ENCODE data around the gene DNM3. TPM values are rescaled to one million over a fixed set of nuclear protein-coding genes. Genes with fewer than 3 reads are reported as not detected.

The DNM3 gene
- total RNA-seq, 1 experiment from 2014 or later: 2.7 TPM

DNA sequence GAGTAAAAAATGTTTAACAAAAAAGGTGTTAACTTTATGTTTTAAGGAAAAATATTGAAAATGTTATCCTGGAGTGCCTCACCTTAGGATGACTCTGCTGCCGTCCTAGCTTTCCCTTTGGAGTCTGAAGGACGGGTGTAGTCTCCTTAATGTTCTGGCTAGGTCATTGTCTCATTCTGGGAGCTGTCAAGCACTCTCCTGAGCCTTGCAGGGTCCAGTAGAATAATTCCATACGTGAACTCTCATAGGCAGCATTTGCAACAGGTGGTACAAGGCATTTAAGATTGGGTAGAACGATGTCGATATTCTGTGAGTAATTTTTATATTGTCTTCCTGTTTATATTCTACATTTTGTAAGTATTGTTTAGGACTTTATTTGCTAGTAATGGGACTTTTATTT lies 295.6 kb downstream of the DNM3 start:
- no peaks in the 10 kb centered on the region for H3K36me3 Mint-ChIP-seq (ENCODE audit: insufficient read depth in 1 of 3, low read depth in 3 of 3)
- Histone ChIP-seq H2BK5ac (ENCODE audit: insufficient read length, low read length) (no peak overlapping the region), H2BK20ac (ENCODE audit: low read depth, low read length, poor library complexity, severe bottlenecking) (no peak overlapping the region), H3K9ac (ENCODE audit: extremely low read depth, insufficient read length, low read length) (no peak overlapping the region), H3K4ac (ENCODE audit: low read depth, low read length) (no peak overlapping the region), H3K4me2 (ENCODE audit: insufficient read depth, insufficient read length, low read length) (no peak overlapping the region), H4K91ac (ENCODE audit: insufficient read length, low read depth, low read length) (no peak overlapping the region), H2AK5ac (ENCODE audit: insufficient read length, low read length) (no peak overlapping the region), H3K9me3 (ENCODE audit: control insufficient read depth, low read depth, low read length) (no peaks in the 10 kb centered on the region), H3K79me2 (ENCODE audit: insufficient read depth, low read length) (no peaks in the 10 kb centered on the region), H3T11ph (ENCODE audit: low read length) (no peak overlapping the region), H3K14ac (ENCODE audit: insufficient read depth, low read length) (no peak overlapping the region), H4K8ac (replicated peaks; ENCODE audit: insufficient read length, low read depth, low read length) (no peak overlapping the region), H3K56ac (ENCODE audit: insufficient read length, low read depth, low read length) (no peak overlapping the region), H2BK120ac (ENCODE audit: low read depth, low read length, poor library complexity, severe bottlenecking) (no peak overlapping the region), H4K5ac (ENCODE audit: insufficient read length, low read depth, low read length) (no peak overlapping the region), H3K79me1 (ENCODE audit: insufficient read depth, low read depth, low read length, poor library complexity, severe bottlenecking) (no peaks in the 10 kb centered on the region), H3K4me1 (ENCODE audit: insufficient read depth, low read length) (no peaks in the 10 kb centered on the region), H2BK12ac (ENCODE audit: insufficient read length, low read depth, low read length) (no peak overlapping the region), H4K20me1 (ENCODE audit: control insufficient read depth, insufficient read depth, insufficient read length) (no peaks in the 10 kb centered on the region), H3K23ac (ENCODE audit: insufficient read length, low read depth, low read length) (no peak overlapping the region), H3K23me2 (ENCODE audit: insufficient read length, low read depth, low read length, poor library complexity, severe bottlenecking) (no peaks in the 10 kb centered on the region), H3K27me3 (ENCODE audit: insufficient read depth, low read length) (no peaks in the 10 kb centered on the region), H2AFZ (ENCODE audit: low read length) (no peak overlapping the region), H2BK15ac (ENCODE audit: low read depth, low read length) (no peak overlapping the region), H3K18ac (ENCODE audit: insufficient read length, low read depth, low read length) (no peak overlapping the region), H3K27ac (ENCODE audit: insufficient read length, low read depth, low read length) (no peak overlapping the region)
- no peak overlapping the region for H3K4me3 Mint-ChIP-seq
- WGBS (ENCODE audit: extremely low coverage, insufficient read length, low lambda C conversion rate): no CpG with 5 or more reads among the region's 5 CpGs
- no peak for DNase-seq
- H3K9me3 Mint-ChIP-seq: no peaks in the 10 kb centered on the region
- no peak overlapping the region for H3K27ac Mint-ChIP-seq
- peaks cover 4 to 8% of the 10 kb centered on the region in 2 experiments; a peak in 3 of 4 replicates for H3K4me1 Mint-ChIP-seq
- H3K27me3 Mint-ChIP-seq (ENCODE audit: low read depth): no peaks in the 10 kb centered on the region
- TF ChIP-seq, protein P1, sequence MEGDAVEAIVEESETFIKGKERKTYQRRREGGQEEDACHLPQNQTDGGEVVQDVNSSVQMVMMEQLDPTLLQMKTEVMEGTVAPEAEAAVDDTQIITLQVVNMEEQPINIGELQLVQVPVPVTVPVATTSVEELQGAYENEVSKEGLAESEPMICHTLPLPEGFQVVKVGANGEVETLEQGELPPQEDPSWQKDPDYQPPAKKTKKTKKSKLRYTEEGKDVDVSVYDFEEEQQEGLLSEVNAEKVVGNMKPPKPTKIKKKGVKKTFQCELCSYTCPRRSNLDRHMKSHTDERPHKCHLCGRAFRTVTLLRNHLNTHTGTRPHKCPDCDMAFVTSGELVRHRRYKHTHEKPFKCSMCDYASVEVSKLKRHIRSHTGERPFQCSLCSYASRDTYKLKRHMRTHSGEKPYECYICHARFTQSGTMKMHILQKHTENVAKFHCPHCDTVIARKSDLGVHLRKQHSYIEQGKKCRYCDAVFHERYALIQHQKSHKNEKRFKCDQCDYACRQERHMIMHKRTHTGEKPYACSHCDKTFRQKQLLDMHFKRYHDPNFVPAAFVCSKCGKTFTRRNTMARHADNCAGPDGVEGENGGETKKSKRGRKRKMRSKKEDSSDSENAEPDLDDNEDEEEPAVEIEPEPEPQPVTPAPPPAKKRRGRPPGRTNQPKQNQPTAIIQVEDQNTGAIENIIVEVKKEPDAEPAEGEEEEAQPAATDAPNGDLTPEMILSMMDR (conservative IDR thresholded peaks at IDR 0.05): no peak
